ENCODE data around the gene BLOC1S4. TPM values are rescaled to one million over a fixed set of nuclear protein-coding genes. Genes with fewer than 3 reads are reported as not detected.
A peak's percentile ranks its signal among the peaks of the same experiment; 100 is the strongest.

BLOC1S4 gene
- total RNA-seq, 6 experiments from 2014 or later, result 12.7 to 19.0 (median 14.2) TPM

- H3K4me1 Mint-ChIP-seq (ENCODE audit: low read depth), result peaks cover 33% of the 10 kb centered on the region
- no peaks in the 10 kb centered on the region; the same call in 1 of the 2 replicates for H3K27me3 Mint-ChIP-seq (ENCODE audit: insufficient read depth)
- peaks cover 8% of the 10 kb centered on the region for H3K9me3 Mint-ChIP-seq
- DNase-seq, result no peak
- H3K36me3 Mint-ChIP-seq (ENCODE audit: low read depth), result peaks cover 22% of the 10 kb centered on the region
- TF ChIP-seq CTCF (IDR thresholded peaks at IDR 0.05), result no peak
- no peak overlapping the region for H3K4me3 Mint-ChIP-seq
- no peak overlapping the region for H3K27ac Mint-ChIP-seq
Measured at GRCh38 chr4:6699903-6700302, 16.1 kb upstream of the BLOC1S4 start.

- Mint-ChIP-seq H3K4me3 (no peak overlapping the region), H3K4me1 (ENCODE audit: low read depth) (peaks cover 35% of the 10 kb centered on the region), H3K36me3 (ENCODE audit: low read depth) (peaks cover 32% of the 10 kb centered on the region), H3K27me3 (ENCODE audit: insufficient read depth) (no peaks in the 10 kb centered on the region; the same call in 1 of the 2 replicates), H3K27ac (no peak overlapping the region), H3K9me3 (peaks cover 8% of the 10 kb centered on the region)
- TF ChIP-seq CTCF (IDR thresholded peaks at IDR 0.05), result peak; percentile 65
- DNase-seq, result no peak
Measured at GRCh38 chr4:6701371-6701770, 14.6 kb upstream of the BLOC1S4 start.

GRCh38 chr4:6702761-6703160 lies 13.2 kb upstream of the BLOC1S4 start:
- no peak overlapping the region for H3K27ac Mint-ChIP-seq
- DNase-seq, result no peak
- H3K9me3 Mint-ChIP-seq, result peaks cover 8% of the 10 kb centered on the region
- peaks cover 46% of the 10 kb centered on the region for H3K36me3 Mint-ChIP-seq (ENCODE audit: low read depth)
- no peak for TF ChIP-seq CTCF (IDR thresholded peaks at IDR 0.05)
- H3K4me3 Mint-ChIP-seq, result no peak overlapping the region
- H3K4me1 Mint-ChIP-seq (ENCODE audit: low read depth), result peaks cover 40% of the 10 kb centered on the region
- no peaks in the 10 kb centered on the region; the same call in none of the 2 replicates for H3K27me3 Mint-ChIP-seq (ENCODE audit: insufficient read depth)

- Mint-ChIP-seq H3K36me3 (ENCODE audit: low read depth) (peaks cover 56% of the 10 kb centered on the region), H3K27ac (peak overlapping the region; percentile 14; the same call in 1 of the 2 replicates), H3K4me3 (no peak overlapping the region), H3K27me3 (ENCODE audit: insufficient read depth) (no peaks in the 10 kb centered on the region; the same call in none of the 2 replicates), H3K9me3 (peaks cover 8% of the 10 kb centered on the region), H3K4me1 (ENCODE audit: low read depth) (peaks cover 50% of the 10 kb centered on the region)
- no peak for TF ChIP-seq CTCF (IDR thresholded peaks at IDR 0.05)
- DNase-seq, result no peak
Measured at GRCh38 chr4:6703786-6704185, 12.2 kb upstream of the BLOC1S4 start.

- Mint-ChIP-seq H3K9me3 (peaks cover 17% of the 10 kb centered on the region), H3K36me3 (ENCODE audit: low read depth) (peaks cover 66% of the 10 kb centered on the region)
Measured at GRCh38 chr4:6705646-6706045, 10.3 kb upstream of the BLOC1S4 start.

More at GRCh38 chr4:6705646-6706045, 10.3 kb upstream of the BLOC1S4 start:
- peaks cover 63% of the 10 kb centered on the region for H3K4me1 Mint-ChIP-seq (ENCODE audit: low read depth)
- no peak for TF ChIP-seq CTCF (IDR thresholded peaks at IDR 0.05)
- DNase-seq, result no peak
- no peak overlapping the region for H3K4me3 Mint-ChIP-seq
- no peak overlapping the region for H3K27ac Mint-ChIP-seq
- H3K27me3 Mint-ChIP-seq (ENCODE audit: insufficient read depth), result peaks cover under 1% of the 10 kb centered on the region

Data from HFFc6 (cell line).